GM21528 (cell line): ENCODE data around the gene PSMD14.

ENCODE experiments used
- ATAC-seq: cut with Tn5 transposase; IDR thresholded peaks from one replicate; pipeline ENCODE4 v1.9.1; 2021; ENCODE audit warnings: mild to moderate bottlenecking, moderate library complexity; ENCODE audit not compliant: unreplicated experiment, low FRiP score

Gene PSMD14

DNA sequence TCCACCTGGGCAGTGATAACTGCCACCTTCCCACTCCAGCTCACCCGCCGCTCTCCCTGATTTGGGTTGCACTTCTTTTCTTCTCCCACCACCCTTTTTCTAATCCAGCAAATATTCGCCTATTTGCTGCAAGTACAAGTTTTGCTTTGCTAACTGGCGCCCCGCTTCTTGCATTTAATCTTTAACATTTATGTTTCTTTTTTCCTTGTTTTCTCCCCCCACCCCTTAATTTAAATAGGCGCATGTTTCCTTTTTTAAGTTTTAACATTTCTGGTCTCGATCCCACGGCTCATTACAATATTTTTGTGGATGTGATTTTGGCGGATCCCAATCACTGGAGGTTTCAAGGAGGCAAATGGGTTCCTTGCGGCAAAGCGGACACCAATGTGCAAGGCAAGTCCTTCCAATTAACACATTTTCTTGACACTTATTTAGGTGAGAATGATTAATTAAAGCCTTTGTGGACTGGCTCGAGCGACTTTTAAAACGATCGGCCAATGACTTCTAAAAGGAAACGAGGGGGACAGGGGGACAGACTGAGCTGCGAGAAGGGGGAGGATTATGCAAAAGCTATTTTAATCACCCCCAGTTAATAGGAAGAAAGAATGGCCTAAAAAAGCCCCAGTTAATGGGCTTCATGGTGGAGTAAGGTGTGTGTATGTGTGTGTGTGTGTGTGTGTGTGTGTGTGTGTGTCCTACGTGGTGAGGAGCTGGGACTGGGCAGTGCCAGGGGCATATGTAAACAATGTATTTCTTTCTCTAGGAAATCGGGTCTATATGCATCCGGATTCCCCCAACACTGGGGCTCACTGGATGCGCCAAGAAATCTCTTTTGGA lies 109.4 kb downstream of the PSMD14 start:
- no peak for ATAC-seq

GRCh38 chr2:161418275-161418714 lies 110.1 kb downstream of the PSMD14 start:
- no peak for ATAC-seq

GRCh38 chr2:161418715-161419637 lies 110.8 kb downstream of the PSMD14 start:
- ATAC-seq = no peak

GRCh38 chr2:161419638-161420190 lies 111.5 kb downstream of the PSMD14 start:
- no peak for ATAC-seq

DNA sequence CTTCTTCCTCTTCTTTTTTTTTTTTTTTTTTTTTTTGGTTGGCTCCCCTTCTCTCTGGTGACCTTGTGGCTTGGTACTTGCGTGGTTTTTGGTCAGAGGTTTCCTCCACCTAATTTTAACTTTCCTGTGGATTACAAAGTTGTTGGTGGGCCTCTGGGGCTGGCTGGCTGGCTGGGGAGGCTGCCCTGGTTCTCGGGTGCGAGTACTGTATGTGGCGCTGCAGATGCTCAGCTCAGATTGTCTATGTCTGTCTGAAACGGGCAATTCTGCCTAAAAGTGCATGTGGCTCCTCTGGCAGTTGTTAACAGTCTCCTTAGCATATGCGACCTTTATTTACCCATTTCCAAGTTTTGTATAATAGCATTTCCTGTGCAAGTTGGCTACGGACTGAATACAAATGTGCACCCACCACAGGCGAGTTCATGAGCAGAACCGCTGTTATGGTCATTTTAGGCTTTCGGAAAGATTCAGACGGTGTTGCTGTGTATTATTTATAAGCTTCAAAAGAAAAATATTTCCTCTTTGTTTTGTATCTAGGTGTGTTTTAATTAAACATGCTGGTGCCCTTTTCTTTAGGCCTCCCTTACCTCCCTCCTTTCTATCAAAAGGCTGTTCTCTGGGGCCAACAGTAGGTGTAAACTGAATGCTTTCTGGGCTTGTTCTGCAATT lies 112.3 kb downstream of the PSMD14 start:
- no peak for ATAC-seq

- no peak for ATAC-seq
Observed at GRCh38 chr2:161421686-161422085, 113.5 kb downstream of the PSMD14 start.

DNA sequence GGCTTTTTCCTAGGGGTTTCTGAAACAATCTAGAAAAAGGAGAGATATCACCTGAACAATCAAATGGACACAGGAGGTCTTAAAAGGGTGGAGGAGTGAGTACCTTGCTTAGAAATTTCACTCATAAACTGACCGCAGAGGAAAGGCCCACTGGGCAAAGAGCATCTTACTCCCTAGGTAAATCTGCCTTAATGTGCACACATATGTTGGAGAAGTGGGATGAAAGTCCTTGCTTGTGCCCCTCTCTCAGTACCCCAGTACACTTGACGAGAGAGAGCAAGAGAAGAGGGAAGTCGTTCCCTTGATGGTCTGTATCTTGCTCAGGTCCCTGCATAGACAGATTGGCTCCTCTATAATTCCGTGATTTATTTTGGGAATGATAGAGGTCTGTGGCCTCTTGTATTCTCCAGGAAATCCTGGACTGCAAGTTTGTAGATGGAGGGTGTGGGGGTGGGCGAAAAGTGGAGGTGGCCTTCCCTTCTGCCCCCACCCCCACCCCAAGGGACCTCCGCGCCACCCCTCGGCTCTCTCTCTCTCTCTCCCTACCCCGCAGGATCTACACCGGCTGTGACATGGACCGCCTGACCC lies 114.7 kb downstream of the PSMD14 start:
- ATAC-seq = no peak

GRCh38 chr2:161423421-161424393 lies 115.5 kb downstream of the PSMD14 start:
- ATAC-seq = no peak

DNA sequence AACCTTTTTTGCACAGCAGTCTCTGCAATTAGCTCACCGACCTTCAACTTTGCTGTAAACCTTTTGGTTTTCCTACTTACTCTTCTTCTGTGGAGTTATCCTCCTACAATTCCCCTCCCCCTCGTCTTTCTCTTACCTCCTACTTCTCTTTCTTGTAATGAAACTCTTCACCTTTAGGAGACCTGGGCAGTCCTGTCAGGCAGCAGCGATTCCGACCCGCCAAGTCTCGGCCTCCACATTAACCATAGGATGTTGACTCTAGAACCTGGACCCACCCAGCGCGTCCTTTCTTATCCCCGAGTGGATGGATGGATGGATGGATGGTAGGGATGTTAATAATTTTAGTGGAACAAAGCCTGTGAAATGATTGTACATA lies 116.2 kb downstream of the PSMD14 start:
- ATAC-seq = no peak

GRCh38 chr2:161424891-161425727 lies 116.9 kb downstream of the PSMD14 start:
- ATAC-seq = no peak

GRCh38 chr2:161425728-161426454 lies 117.7 kb downstream of the PSMD14 start:
- ATAC-seq = no peak

- no peak for ATAC-seq
Observed at GRCh38 chr2:161426455-161426921, 118.3 kb downstream of the PSMD14 start.

- no peak for ATAC-seq
Observed at GRCh38 chr2:161426922-161427663, 118.9 kb downstream of the PSMD14 start.

GRCh38 chr2:161427664-161428587 lies 119.7 kb downstream of the PSMD14 start:
- no peak for ATAC-seq

DNA sequence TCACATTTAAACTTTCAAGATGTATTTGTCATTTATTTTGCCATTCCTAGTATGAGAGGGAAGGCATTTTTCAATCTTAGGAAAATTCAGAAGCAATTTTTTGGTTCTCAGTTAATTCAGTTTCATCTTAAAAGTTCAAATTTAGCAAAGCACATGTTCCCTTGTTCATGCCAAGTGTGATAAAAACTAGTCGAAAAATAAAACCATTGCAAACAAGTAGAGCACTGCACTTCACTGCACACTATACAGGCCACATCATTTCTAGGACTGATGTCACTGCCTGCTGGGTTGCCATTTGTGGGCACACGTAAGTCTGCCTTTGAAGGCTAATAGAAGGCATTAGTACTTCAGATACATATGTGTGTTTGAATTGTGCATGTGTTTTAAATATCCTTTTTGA lies 122.2 kb downstream of the PSMD14 start:
- ATAC-seq = no peak

DNA sequence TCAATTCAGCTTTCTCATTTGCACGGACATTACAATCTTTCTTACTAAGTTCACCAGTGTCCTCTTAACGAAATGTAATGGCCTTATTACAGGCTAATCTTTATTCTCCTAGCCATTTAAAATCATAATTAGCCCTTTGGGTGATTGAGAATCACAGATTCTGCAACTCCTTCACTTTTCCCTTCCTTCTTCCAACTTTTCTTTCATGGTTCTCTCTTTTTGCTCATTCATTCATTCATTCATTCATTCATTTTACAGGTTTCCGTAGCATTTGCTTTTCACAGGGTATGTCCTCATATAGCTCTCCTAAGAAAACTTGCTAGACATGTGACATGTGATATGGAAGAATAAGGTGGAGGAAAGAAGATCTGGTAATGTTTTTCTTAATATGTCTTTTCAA lies 123.9 kb downstream of the PSMD14 start:
- ATAC-seq = no peak
